EL (cell line): ENCODE results near the gene AKT3.

Experiments used
- DNase-seq: peaks from one replicate; pipeline ENCODE4 v3.0.0-alpha.2; 2016

The AKT3 gene

DNA sequence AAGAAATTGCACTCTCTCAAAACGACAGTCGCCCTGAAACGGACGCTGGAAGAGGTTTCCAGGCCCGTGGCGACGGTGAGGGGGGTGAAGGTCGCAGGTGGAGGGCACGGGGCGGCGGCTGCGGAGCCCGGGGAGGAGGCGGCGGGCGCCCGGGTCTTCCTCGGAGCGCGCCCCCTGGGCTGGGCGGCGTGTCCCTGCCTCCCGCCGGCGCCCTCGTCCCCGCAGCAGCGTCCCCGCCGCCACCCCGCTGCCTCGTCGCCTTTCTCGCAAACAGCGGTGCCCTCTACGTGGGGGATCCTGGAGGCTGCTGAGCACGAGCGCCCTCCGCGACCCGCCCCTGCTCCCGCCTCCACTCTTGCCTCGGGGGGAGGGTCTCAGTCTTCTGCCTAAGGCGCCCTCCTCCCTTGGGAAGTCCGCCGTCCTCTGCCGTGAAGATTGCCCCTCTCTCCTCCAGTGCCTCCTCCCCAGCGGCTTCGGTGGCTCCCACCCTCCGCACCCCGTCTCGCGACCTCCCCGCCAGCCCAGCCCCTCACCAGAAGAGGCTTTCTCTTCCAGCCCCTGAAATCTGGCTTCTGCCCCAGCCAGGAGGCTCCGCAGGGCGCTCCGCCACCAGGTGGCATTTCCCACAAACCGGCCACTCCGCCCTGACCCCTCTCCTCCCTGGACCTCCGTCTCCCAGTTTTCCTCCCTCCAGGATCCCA is 366.8 kb downstream of the AKT3 start:
- DNase-seq: no peak

DNA sequence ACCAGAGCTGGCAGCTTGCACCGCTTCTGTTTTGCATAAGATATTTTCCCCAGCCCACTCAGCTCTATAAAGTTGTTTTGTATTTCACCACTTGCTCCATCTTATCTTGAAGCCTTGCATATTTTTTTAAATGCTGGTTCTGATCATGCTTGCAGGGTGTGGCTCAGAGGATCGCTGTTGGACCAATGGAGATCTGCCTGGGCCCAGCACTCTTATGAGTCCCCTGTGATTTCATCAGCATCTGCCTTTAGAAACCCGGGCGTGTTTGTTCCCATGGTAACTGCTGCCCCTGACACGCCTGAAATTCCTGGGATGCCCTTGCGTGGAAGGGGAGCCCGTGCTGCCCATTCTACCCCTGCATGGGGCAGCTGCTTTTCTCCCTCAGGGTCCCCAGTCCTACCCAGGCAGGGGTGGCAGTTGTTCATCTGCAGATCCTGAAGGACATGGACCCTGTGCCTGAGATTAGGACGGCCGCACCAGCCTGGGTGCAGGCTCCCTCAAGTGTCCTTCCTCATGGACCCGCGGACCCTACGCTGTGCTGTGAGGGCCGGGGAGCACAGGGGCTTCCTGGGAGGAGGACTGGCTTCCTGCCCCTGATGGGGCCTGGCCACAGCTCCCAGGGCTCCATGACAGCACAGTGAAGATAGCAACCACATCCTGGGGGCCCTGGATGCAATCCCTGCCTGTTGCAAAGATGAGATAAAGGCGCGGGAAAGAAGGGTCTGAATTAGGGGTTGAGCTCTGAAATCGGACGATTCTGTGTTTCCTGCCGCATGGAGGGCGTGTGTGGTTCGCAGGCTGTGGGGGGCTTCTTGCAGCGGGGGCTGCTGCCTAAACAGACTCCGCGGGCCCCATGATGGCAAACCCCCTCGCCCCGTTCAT is 367.7 kb downstream of the AKT3 start:
- peak; percentile 38 for DNase-seq

DNA sequence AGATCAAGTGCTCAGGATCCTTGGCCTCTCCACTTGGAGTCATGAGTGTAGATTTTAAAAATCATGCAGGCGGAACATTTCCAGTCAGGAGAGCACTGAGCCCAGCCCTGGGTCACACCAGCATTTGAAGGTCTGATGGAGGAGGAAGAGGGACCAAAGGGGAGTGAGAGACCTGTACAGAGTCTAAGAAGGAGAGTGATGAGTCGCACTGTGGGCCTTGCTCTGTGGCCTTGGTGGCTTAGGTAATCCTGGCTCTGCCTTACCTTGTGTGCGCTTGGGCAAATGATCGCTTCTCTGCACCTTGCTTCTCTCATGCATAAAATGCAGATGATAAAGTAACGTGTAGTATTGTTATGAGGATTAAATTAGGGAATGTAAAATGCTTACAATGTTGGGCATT is 368.9 kb downstream of the AKT3 start:
- DNase-seq: no peak

- DNase-seq: no peak
Measured at GRCh38 chr1:243477731-243478290, 372.2 kb downstream of the AKT3 start.

DNA sequence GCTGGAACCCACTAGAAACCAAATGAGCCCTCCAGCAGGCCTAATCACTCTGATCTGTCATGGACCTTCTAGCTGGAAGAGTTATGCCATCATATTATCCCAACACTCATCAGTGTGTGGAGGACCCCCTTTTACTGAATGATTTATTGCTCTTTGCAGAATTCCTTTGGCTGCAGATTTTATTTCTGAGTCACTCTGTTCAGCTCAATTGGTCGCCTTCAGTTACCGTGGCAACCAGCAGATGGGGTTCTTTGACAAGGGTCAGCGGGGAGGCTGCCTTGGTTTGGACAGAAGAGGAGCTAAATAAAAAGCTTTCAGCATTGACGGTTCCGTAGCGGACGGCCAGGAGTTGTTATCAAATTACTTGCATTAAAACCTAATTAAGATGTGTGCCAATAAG is 374.1 kb downstream of the AKT3 start:
- DNase-seq: peak; percentile 36

DNA sequence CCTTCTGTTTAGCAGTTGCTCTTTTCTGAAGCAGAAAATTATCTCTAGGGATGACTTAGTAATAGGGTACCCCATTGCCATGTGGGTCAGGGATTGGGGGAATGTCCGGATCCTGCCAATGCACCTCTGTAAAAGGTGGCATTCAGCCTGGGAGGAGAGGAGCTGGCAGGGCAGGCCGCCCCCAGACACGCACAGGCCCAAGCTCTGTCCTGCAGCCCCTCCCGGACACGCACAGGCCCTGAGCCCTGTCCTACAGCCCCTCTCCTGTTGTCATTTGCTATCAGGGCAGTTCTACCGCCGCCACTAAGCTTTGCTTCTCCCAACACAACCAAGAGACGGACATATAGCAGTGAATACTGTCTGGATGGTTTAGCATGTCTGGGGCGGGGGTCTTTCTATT is 375.1 kb downstream of the AKT3 start:
- DNase-seq: no peak

GRCh38 chr1:243474136-243474881 is 375.7 kb downstream of the AKT3 start:
- no peak for DNase-seq

DNA sequence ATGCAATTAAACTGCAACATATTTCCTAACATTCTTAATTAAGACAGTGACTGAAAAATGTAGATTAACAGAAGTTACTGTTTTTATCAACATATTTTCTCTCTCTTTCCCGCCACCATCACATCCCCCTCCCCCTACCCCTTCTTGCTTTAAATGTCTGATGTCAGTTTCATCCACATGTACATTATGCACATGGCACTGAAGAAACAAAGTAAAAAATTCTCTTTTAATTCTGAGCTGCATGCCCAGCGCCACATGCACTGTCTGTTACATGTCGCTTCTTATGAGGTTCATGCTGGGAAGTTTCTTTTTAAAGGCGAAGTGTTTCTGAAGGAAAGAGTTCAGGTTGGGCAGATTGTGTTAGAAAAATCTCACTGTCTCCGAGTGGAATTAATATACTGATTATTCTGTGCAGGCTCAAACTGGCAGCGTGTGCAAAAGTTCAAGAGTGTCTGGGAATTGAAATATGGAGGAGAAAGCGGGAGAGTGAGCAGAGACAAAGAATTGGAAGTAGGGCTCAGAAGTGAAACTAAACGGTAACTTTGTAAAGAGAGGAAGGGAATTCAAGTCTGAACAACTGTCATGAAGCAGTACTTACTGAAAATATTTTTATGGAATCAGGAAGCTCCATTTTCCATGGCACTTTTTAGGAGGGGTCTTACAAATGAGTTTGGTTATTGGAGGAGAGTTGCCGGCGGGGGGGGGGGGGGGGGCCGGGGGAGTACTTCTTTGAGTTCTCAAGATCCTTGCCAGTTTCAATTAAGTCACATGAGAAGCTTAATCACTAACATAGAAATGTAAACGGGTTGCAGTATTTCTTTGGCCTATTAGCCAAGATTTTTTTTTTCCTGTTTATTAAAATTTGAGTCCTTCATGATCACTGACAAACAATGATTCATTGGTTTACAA is 376.6 kb downstream of the AKT3 start:
- no peak for DNase-seq

DNA sequence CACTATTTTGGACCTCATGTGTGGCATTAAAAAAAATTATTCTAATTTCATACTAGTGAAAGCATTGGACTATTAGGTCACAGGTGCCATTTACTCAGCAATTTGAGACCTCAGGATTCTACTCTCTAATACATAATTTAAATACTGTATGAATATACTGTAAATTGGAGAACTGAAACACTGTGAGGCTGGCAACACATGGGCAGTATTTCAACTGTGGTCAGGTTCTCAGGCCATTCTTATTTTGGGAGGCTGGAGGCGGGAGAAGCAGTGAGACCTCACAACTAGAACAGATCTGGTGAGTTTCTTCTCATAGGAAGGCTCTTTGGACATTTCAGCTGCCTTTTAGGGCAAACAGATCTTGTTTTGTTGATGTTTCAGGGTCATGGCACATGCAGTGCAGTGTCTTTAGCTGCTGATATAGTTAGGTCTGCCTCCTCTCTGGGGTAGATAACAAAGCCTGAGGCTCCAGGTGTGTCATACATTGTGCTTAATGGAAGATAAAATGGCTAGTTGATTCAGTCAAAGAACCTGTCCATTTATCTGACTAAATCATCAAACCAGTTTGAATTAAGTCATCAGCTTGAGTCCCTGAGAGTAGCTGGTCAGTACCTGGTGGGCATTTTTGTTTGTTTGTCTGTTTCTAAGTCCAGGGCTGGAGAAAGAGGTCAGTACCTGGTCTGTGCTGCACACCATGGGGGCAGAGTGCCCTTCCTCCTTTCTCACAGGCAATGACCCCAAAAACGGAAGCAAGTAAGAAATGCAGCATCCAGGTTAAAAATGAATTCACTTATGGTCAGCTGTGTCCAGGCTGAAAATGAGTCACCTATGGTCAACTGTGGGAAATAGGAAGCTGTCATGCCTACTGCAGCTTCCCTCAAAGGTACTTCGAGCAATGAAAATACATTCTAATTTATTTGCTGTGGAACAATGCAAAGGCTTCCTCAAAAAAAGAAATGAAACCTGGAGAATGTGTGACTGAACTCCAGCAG is 378.0 kb downstream of the AKT3 start:
- no peak for DNase-seq

DNA sequence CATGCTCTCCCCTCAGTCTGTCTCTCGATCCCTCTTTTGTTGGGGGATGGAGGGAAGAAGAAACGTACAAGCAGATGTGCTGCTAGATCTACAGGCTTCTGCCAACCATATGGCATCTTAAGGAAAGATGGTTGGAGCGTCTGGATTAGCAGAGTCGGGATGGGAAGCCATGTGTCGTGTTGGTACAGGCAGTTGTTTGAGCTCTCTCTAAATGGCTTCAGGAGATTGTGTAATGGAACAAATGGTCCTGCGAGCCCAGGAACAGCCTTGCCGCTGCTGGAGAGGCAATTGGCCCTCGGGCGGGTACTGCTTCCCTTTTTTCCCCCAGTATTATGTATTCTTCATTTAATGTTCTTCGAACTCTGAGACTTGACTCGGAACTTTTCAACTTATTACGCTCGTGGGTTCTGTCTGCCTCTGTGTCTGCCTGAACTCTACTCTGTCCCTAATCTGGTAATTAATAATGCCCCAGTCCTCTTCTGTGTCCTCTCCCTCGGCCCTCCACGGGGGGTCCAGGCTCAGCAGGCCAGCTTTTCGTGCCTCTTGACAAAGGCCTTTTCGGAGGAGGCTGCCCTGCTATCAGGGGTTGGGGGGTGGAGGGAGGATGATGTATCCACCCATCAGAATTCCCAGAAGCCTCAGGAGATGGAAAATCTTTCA is 378.9 kb downstream of the AKT3 start:
- no peak for DNase-seq

DNA sequence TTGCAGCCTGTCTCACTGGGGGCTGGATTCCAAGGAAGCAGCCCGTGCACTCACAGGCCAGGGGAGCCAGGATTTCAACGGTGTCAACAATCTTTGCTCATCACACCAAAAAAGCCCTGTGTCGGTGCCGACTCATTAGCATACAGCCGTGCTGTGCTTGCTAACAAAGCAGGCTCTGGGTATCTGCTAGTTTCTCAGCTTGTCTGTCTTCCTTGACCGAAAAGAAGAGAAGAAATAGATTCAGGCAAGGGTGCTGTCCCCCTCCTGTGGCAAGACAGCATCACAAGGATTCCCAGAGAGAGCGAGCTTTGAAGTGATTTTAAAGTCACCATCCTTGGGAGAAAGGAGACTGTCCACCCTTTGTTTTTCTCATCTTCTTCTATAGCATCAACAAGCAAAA is 379.5 kb downstream of the AKT3 start:
- no peak for DNase-seq

- DNase-seq: no peak
Measured at GRCh38 chr1:243469497-243469896, 380.5 kb downstream of the AKT3 start.

GRCh38 chr1:243465738-243466137 is 384.3 kb downstream of the AKT3 start:
- DNase-seq: no peak

- no peak for DNase-seq
Measured at GRCh38 chr1:243465081-243465480, 385.0 kb downstream of the AKT3 start.

DNA sequence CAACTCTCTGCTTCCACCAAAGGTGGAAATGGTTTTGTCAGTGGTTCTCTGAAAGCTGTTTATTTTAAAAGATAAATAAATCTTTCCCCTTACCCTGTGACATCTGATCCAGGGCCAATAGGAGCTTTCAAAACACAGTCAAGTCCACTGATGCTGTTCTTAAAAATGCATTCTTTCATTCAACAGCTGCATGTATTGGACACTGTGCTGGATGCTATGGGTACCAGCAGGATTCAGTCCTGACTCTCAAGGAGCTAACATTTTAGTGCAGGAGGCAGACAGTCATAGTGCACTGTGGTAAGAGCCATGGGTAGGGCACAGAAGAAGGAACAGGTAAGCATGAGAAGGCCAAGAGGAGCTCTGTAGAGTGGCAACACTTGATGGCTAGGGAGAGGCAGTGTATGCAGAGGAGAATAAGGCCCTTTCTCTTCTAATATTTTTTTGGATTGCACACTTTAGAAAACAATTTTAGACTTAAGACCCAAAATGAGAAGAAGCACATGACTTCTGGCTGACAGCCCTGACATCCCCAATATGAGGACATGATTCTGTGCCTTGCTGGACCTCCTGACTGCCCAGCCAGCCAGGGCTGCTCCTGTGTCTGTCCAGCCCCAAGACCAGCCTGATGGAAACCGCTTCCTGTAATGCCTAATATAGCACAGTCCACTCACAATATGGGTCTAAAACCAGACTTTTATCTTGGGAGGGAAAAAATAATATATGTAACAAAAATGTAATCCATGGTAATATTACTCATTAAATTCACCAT is 386.9 kb downstream of the AKT3 start:
- no peak for DNase-seq

DNA sequence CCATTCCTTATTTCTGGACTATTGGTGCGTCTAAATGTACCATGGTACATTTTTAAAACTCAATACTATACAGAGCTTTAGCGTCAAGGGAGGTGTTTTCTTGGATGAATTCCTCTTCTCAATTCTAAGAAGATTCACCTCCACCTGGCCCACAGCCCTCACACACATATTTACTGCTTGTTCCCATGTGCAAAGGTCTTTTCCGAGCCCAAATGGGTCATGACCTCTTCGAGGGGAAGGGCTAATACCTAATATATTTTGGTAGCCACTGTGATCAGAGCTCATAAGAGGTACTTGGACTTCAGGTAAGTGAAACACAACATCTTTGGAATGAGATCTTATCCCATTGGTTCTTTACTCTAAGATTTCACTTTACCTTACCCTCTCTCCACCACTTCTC is 388.3 kb downstream of the AKT3 start:
- DNase-seq: no peak

GRCh38 chr1:243459059-243459458 is 391.0 kb downstream of the AKT3 start:
- DNase-seq: no peak

DNA sequence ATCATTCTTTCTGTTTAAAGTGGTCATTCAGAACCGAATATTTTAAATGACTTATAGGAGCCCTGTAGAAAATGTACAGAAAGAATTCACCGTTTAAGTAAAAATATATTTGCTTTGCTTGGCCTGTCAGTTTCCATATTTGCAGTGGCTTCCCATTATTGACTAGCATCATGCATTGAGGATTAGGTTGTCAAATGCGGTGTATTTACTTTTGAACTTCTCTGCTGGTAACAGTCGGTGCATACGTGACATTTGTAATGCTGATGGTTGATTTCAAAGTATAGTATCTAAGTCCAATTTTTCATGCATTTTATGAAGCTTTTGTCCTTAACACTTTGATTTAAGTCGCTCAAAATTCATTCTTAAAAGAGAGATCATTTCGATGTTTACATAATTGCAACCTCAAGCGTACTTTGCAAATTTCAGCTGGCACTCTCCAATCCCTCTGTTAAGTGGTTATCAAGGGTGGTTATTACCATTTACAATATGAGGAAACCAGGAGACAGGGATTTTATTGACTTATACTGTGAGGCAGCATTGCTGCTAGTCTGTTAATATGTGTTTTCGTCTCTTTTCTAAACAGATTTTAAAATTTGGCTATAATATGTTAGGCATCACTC is 392.6 kb downstream of the AKT3 start:
- DNase-seq: no peak
